OCI-LY1 (cell line): ENCODE results near the gene SETDB2.

ENCODE experiments used
- CTCF ChIP-seq: fragments of 200-600 bp; sonication (generic), shearing (Covaris generic); IDR thresholded peaks from 2 replicates; pipeline ENCODE4 v1.5.1; 2017; ENCODE audit warnings: mild to moderate bottlenecking, antibody characterized with exemption, low read length, moderate library complexity, mixed read lengths
- EZH2 ChIP-seq: fragments of 200-600 bp; sonication (generic), shearing (Covaris generic); IDR thresholded peaks from 2 replicates; pipeline ENCODE4 v1.8.0; 2017; ENCODE audit warnings: borderline replicate concordance, mixed run types, mild to moderate bottlenecking, antibody characterized with exemption, low read length, moderate library complexity, mixed read lengths

- TF ChIP-seq CTCF (no peak), EZH2 (no peak)
Measured at GRCh38 chr13:49456156-49456555, 12.1 kb downstream of the SETDB2 start.
